NCI-H2196 (cell line): Measurements from ENCODE around the gene OSBPL10.

Experiments
- DNase-seq: peaks from one replicate; lab custom pipeline; 2025; ENCODE audit not compliant: unreplicated experiment; lab: John Stamatoyannopoulos, UW

Gene OSBPL10

DNA sequence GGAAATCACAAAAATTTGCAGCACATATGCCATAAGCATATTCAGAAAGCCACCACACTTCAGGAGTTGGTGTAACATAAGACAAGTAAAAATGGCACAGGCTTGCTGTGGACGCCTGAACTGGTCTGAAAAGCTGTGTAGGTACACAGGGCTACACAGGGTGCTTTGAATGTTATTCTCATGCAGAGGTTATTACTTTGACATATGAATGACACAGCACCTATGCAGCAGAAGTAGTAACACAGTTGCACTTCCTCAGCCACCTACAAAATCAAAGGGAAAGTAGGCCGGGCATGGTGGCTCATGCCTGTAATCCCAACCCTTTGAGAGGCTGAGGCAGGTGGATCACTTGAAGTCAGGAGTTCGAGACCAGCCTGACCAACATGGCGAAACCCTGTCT, 54.5 kb downstream of the OSBPL10 start:
- DNase-seq = no peak

DNA sequence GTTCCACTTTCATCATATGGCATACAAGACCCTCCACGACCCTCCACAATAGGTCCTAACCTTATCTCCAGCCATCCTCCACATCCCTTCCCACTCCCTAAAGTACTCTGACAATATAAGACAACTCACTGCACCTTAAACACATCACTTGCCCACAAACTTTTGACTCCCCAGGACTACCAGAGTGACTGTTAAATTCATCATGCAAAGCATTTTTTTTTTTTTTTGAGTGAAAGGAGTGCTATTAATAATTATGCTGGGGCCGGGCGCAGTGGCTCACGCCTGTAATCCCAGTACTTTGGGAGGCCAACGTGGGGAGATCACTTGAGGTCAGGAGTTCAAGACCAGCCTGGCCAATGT, 55.8 kb downstream of the OSBPL10 start:
- no peak for DNase-seq

DNA sequence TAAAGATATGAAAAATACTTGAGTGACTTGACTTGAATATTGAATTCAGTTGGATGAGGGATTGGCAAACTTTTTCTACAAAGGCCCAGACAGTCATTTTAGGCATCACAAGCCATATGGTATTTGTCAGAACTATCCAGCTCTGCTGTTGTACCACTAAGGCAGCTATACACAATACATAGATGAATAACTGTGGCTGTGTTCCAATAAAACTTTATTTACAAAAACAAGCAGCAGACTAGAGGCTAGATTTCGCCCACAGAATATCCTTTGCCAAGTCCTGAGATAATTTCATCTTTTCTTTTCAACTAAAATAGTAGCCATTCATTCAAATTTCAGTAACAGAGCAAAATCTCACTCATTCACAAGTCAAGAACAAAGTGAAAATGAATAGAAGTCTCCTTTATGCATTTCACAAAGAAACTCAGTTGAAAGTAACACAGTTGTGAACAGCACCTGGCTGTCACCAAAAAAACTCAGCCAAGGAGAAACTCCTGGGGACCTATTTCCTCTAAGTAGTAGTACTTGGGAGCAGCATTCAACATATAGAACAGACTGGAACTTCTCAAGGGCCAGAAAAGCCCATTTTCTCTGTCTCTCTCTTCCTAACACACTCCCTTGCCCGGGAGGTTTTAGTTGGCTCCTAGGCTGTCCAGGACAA, 56.3 kb downstream of the OSBPL10 start:
- no peak for DNase-seq

DNA sequence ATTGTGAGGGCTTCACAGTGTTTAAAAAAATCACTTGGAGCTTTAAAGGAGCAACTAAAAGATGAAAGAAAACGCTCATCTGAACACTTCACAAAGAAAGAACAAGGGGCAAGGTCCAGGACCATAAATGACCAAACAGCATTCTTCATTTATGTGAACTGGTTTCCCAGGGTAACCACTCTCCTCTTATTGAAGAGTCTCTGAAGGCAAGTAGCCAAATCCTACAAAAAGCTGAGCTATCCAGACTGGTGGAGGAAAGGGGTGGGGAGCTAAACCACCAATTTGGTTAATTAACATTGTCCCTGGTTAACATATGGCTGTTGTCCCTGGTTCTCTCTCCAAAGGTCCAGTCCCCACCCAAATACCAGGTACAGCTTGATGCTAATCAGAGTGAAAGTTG, 58.1 kb downstream of the OSBPL10 start:
- peak; percentile 47 for DNase-seq

DNA sequence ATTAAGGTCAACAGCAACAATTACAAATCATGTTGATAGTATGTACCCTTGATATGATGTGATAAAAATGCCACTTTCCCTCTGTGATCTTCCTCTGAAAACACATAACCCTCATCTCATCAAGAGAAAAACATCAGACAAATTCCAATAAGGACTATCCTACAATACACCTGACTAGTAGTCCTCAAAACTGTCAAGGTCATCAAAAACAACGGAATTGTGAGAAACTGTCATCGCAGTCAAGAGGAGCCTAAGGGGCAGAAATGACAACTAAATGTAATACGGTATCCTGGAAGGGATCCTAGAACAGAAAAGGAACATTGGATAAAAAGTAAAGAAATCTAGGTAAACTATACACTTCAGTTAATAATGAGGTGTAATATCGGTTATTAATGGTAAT, 59.2 kb downstream of the OSBPL10 start:
- DNase-seq = no peak

DNA sequence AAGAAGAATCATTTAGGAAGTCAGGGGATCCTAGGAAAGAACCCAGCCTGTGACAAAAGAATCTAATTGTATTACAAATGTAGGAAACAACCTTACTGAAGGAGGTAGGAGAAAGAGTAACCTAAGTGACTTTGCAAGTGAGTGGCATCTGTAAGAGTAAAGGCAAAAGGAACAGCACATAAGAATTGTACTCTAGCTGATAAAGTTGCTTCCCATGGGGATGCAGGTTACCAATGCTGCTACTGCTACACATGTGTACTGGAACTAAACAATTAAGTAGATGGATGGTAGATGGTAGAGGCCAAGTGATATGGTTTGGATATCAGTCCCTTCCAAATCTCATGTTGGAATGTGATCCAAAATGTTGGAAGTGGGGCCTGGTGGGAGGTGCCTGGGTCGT, 60.8 kb downstream of the OSBPL10 start:
- DNase-seq = no peak

DNA sequence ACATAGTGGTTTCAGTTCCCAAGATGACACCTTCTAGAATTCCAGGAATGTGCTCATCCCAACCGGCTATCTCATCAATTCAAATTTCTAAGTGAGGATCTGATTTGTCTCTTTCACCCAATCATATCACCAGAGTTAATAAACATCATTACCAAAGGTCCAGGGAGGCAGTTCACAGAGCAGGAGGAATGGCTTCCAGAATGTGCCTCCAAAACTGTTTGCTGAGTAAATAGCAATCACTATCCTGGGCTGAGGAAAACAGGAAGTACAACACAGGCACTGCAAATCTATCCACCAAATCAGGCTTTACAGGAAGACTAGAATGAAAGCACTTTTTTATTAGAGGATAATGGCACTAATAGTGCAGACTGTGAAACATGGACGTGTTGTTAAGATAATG, 61.5 kb downstream of the OSBPL10 start:
- DNase-seq = no peak

DNA sequence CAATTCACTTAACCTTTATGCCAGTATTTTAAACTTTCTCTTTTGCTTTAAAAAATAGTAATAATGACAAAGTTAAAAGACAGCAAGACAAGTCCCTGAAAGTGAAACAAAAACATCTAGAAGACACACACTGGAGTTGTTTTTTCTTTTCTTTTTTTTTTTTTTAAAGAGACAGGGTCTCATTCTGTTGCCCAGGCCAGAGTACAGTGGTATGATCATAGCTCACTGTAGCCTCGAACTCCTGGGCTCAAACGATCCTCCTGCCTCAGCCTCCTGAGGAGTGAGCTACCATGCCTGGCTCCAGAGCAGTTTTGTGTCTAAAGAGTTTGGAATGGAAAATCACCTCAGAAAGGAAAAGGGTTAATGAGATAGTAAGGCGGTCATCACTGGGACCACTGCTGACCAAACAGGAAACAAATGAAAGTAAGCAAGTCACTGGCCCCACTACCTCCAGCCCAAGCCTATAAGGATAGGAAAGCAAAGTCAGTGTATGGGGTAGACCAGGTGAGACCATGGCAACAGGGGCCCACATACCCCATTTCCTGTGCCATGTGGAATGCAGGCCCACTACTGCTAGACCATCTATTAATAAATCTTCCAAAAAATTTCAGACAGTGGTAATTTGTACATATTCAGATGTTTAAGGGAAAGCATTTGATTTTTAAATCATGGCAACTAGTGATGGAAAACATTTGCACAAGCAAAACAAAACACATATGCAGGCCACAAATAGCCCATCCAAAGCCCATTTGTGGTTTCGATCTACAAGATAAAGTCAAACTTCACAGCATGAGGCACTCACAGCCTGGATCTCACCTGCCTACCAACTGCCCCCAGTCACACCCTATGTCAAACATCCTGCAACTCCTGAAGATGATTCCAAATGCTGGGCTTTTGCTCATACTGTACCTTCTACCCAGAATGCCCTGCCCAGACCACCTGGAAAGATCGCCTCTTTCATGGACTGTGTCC, 62.6 kb downstream of the OSBPL10 start:
- DNase-seq = no peak

DNA sequence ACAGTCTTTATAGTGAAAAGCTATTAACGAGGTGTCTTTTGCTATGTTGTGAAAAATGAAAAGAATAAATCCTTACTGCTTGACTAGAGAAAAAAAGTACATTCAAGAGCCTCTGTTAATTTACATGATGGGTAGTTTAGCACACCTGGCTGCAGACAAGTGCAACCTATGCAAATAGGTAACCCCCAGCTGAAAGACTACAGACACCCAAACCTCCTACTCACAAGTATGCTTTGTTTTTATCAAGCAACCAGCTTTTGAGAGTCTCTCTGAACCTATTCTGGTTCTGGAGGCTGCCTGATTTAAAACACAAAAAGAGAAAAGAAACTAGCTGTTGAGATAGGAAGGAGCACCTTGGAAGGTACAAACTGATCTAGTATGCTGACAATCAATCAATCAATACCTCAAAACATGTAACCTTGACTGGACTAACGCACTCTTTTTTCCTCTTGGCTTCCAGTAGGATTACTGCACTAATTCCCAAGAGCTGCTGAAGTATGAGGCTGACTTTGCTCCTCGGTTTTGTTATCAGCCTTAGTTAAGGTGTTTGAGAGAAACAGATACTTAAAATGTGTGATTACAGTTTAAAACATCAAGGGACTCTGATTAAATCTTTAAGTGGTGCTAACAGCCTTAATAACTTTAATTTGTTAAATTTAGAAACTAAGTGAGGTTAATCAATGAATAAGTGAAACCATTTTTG, 63.6 kb downstream of the OSBPL10 start:
- no peak for DNase-seq

DNA sequence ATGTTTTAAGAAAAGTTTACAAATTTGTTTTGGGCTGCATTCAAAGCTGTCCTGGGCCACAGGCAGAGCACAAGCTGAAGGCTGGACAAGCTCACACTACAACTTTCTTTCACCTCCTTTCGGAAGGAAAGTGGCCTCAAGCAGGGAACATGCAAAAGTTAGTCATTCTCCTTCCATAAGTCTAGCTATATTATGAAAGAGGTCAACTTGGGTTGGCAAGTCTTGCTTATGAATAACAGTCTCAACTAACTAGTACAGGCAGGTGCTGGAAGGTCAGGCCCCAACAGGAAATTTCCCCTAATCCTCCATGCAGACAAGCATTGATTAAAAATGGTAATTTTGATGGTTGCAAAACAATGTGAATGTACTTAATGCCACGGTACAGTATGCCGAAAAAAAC, 69.4 kb downstream of the OSBPL10 start:
- DNase-seq = no peak

DNA sequence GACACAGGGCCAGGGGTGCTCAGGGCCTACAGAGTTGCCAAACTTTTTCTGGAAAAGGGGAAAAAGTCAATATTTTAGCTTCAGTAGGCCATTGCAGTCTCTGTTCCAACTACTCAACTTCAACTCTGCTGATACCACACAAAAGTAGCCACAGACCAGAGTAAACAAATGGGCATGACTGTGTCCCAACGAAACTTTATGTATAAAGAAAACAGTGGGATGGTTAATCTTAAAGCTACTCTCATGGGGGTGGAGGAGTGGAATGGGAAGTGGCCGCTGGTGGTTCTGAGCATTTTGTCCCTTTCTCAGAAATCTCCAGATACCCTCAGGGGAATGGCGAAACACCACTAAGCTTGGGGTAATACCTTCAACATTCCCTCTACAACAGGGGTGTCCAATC, 69.9 kb downstream of the OSBPL10 start:
- no peak for DNase-seq

DNA sequence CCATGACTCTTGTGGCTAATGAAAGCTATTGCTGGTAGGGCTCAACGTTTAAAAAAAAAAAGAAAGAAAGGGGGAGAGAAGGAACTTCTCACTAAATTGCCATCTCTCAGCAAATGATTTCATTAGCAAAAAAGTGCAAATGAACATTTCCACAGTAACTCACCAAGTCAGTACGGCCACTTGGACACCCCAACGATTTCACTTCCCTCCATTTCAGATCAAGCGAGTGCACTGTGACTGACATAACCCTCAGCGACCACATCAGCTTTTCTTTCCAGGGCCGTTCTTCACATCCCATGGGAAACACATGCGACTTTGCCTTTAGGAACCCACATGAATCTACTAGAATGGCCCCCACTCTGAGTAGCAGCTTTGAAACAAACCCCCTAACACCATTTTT, 71.6 kb downstream of the OSBPL10 start:
- DNase-seq = no peak

DNA sequence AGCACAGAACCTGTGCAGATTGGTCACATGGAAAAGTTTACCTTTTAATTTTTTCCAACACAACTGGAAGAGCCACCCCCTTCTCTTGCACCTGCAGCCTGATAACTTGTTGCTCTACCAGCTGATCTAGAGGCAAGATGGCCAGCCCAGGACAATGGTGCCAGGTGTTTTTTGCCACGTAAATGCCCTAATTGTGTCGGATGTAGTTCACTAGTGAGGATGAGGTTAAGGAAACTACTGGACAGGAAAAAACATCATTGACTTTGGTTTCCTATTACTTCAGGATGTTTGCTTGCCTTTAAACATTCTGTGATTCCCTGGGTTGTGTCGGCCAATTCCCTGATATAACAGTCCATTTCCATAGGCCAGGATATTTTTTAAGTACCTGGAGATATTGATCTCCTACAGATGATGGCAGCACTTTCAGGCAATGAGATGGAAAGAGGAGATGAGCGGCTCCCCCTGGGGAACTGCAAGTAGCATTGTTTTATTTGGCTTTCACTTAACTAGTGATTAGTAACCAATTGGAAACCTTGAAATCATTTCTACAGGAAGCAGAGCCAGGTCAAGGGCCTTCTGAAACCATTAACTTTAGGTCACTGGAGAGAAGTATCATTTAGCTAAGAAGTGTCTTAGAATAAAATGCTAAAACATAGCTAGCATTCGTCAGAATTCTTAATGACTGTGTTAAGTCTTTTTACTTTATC, 72.5 kb downstream of the OSBPL10 start:
- DNase-seq = peak; percentile 53

DNA sequence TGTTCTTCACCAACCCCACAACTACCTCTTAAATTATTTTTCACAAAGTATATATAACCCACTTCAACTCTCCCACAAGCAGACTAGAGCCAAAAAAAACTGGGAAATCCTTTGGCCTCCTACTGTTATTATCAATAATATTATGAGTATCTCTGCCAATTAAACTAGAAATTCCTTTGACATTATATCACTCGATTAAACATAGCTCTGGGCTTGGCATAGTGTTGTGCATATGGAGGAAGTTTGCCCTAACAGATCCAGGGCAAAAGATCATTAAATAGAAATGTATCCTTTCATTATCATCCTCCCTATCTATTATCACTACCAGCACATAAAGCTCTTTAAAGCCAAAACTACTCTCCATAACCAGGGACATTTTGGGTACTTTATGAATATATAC, 74.9 kb downstream of the OSBPL10 start:
- no peak for DNase-seq

DNA sequence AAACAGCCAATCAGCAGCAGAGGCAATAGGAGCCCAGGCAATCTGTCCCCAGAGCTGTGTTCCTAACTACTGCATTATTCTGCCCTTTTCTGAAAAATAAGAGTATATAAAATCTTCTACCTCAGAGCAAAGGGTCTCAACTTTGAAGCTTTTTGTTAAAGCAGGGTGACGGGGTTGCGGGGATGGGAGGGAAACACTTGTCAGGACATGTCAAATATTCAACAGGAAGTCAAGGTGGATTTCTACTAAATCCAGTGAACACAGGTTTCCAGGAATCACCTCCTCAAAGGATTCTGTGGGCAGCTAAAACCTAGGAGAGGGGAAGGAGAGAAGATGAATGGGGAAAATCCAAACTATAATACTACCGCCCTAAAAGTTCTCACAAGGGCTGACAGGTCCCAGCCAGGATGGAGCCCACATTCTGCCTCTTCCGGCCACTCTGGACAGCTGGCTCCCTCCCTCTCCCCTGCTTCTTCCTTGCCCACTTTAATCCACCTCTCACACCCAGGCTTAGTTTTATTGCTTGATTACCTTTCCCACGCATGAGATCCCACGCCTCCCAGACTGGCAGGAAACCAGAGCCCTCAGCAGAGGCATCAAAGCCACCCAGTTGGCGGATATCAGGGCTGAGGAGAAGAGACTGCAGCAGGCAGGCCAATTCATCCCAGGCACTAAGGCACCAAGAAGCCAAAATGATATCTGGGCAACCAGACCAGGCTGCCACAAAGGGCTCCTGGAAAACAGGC, 77.2 kb downstream of the OSBPL10 start:
- DNase-seq = no peak

DNA sequence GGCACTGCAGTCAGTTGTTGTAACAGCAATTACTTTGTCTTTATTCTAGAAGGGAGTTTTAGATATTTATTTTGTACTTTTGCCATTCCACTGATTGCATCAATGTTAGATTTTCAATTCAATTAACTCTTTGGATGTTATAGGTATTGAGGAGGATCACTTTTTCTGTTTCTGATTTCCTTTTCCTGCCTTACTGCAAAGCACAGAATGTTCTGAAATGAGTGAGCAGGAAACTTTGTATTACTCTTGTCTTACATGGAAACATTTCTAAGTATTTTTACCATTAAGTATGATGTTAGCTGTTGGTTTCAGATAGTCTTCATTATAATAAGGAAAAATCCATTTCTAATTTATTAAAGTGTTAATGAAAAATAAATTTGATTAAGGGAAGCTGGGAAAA, 80.5 kb downstream of the OSBPL10 start:
- no peak for DNase-seq

DNA sequence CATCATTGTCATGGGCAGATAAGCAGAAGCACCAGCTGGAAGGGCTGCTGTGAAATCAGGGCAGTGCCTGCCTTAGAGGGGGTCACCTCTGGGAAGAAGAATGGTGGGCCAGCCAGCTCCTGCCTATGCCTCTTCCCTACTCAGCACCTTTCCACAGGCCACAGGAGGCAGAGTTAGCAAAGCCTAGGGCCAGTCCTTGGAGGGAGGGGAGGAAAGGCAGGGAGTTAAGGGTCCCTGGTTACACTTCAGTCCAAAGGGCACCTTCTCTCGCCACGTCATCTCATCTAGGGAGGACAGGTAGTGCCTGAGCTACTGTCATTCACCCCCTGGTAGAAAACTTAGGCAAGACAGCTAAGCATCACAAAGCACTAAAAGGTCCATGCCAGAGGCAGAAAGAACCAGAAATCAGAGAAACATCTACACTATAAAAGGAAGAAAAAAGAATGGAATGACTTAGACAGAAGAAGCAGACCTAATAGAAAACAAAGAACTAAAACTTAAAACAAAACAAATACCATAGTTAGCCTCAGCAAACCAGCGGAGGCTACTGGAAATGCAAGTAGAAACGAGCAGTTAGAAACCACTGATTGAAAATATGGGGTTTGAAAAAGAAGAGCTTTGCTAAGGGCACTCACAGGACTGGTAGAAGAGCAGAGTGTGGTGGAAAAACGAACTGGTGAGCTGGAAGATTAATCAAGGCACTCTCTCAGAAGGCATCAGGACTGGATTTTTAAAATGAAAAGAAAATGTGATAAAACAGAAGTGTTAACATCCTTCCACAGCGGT, 84.2 kb downstream of the OSBPL10 start:
- DNase-seq = no peak

DNA sequence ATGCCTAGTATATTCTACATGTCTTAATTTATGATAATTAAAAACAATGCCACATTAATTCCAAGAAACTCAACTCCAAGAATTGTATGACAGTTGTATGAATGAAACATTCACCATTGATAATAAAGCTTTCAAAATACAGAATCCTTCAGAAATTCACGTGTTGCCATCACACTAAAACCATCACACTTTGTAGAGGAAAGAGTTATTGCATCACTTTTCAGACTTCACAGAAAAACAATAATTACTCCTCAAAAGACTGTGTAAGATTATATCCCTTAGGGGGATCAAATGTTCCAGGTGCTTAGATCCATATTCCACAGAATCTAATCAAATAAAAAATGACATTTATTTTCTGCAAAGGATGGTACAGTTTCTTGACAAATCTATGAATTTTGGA, 85.0 kb downstream of the OSBPL10 start:
- no peak for DNase-seq

DNA sequence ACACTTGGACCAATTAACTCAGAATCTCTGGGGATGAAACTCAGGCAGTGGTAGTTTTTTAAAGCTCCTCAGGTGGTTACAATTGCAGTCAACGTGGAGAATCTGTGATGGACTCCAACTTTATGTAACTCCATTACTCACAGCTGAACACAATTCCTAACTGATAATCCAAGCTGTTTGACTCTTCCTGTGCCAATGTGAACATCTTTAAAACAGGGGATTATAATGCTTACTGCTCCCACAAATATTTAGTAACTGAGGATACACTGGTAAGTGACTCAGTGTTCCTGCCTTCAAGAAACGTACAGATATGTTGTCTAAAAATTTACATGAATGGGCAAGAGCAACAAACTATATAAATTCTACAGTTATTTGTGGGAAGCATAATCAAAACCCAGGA, 85.6 kb downstream of the OSBPL10 start:
- no peak for DNase-seq
